GM12878 (cell line): ENCODE results near the gene IRAK2. TPM values are rescaled to one million over a fixed set of nuclear protein-coding genes. Genes with fewer than 3 reads are reported as not detected.

Experiments
- ATAC-seq: fragments of 200-7000 bp; cut with Tn5 transposase; 3 replicates; pipeline ENCODE4 v1.9.1; 2020; ENCODE audit warnings: mild to moderate bottlenecking, moderate library complexity
- BruUV-seq: library from RNA; stranded (reverse); fragments of 400-500 nt; replicated peaks from 2 replicates; lab custom pipeline; 2021; lab: Mats Ljungman, UMichigan
- CTCF ChIA-PET: fragments of 300-600 bp; sonication (Branson Sonifier 250); formaldehyde crosslinking; extraction: SDS; loops from one replicate; lab custom pipeline; 2021; ENCODE audit warnings: inconsistent platforms; lab: Yijun Ruan, JAX
- POLR2A ChIA-PET: fragments of 350-600 bp; formaldehyde crosslinking; extraction: SDS; loops from one replicate; lab custom pipeline; 2021; ENCODE audit warnings: inconsistent platforms; lab: Charles Lee
- RAD21 ChIA-PET: fragments of 300-600 bp; sonication (Branson Sonifier 250); formaldehyde crosslinking; loops from one replicate; lab custom pipeline; 2023; ENCODE audit warnings: antibody characterized with exemption; ENCODE audit not compliant: unreplicated experiment; lab: Charles Lee
- SMC1A ChIA-PET: fragments of 300-600 bp; sonication (Branson Sonifier 250); formaldehyde crosslinking; loops from one replicate; lab custom pipeline; 2023; ENCODE audit not compliant: unreplicated experiment, uncharacterized antibody; lab: Charles Lee
- DNase-seq: peaks from one replicate; pipeline ENCODE4 v3.0.0-alpha.2; 2011; ENCODE audit warnings: low read depth, low spot score
- FAIRE-seq: peaks from 3 replicates; lab custom pipeline; 2011; peaks lifted over from hg19 to GRCh38; lab: Jason Lieb, UNC
- H2AFZ ChIP-seq: 2 replicates; pipeline ENCODE4 v1.6.0; 2011; ENCODE audit warnings: low read depth, low read length, control low read depth; ENCODE audit not compliant: control insufficient read depth
- H3K27ac ChIP-seq: 2 replicates; pipeline ENCODE4 v1.5.1; 2011; ENCODE audit warnings: control low read depth; ENCODE audit not compliant: control insufficient read depth, insufficient read depth
- H3K27me3 ChIP-seq, 2 experiments: replicated peaks in 1 of 2; 2 replicates each; pipeline versions ENCODE4 v1.6.0 to v1.6.1; 2011; ENCODE audit warnings: low read length in 1 of 2; ENCODE audit not compliant: control insufficient read depth in 2 of 2, insufficient read depth in 2 of 2
- H3K36me3 ChIP-seq, 2 experiments: 2 replicates each; pipeline ENCODE4 v1.5.1; 2011; ENCODE audit warnings: low read length in 1 of 2; ENCODE audit not compliant: control insufficient read depth in 2 of 2, insufficient read depth in 2 of 2
- H3K4me1 ChIP-seq: 2 replicates; pipeline ENCODE4 v1.6.1; 2011; ENCODE audit warnings: mild to moderate bottlenecking, low read length, moderate library complexity, mixed read lengths; ENCODE audit not compliant: control insufficient read depth, insufficient read depth
- H3K4me2 ChIP-seq: 2 replicates; pipeline ENCODE4 v1.6.0; 2011; ENCODE audit warnings: control low read depth; ENCODE audit not compliant: control insufficient read depth, insufficient read depth
- H3K4me3 ChIP-seq: fragments of 200-600 bp; sonication (generic); 2 replicates; pipeline ENCODE4 v1.5.1; 2016
- H3K79me2 ChIP-seq: 2 replicates; pipeline ENCODE4 v1.6.0; 2011; ENCODE audit warnings: low read length; ENCODE audit not compliant: control insufficient read depth, insufficient read depth
- H3K9ac ChIP-seq: 2 replicates; pipeline ENCODE4 v1.8.0; 2011; ENCODE audit warnings: low read length, control low read depth, mixed read lengths; ENCODE audit not compliant: control insufficient read depth, insufficient read depth
- H3K9me3 ChIP-seq: replicated peaks from 3 replicates; pipeline ENCODE4 v1.5.1; 2011; ENCODE audit warnings: mild to moderate bottlenecking, low read length; ENCODE audit not compliant: control insufficient read depth, insufficient read depth
- H4K20me1 ChIP-seq: 2 replicates; pipeline ENCODE4 v1.6.0; 2011; ENCODE audit not compliant: control insufficient read depth, insufficient read depth
- CBX5 ChIP-seq: sonication (generic); IDR thresholded peaks from 2 replicates; pipeline ENCODE4 v1.6.1; 2016; ENCODE audit warnings: low read depth, moderate library complexity, mild to moderate bottlenecking, inconsistent platforms
- GATAD2B ChIP-seq: fragments of 450-650 bp; conservative IDR thresholded peaks from 2 replicates; pipeline ENCODE4 v1.6.1; 2017; ENCODE audit warnings: low read depth, mild to moderate bottlenecking, moderate library complexity
- IKZF2 ChIP-seq, 2 experiments: fragments of 450-650 bp; IDR thresholded peaks; 2 replicates each; pipeline ENCODE4 v1.6.1; 2017; ENCODE audit warnings: mild to moderate bottlenecking in 2 of 2, moderate library complexity in 2 of 2
- MAX ChIP-seq: IDR thresholded peaks from 2 replicates; pipeline ENCODE4 v1.6.1; 2012; ENCODE audit warnings: low read depth, low read length, improper control_type of control experiment
- MLLT1 ChIP-seq: fragments of 450-650 bp; IDR thresholded peaks from 2 replicates; pipeline ENCODE4 v1.6.1; 2016; ENCODE audit warnings: mild to moderate bottlenecking
- SUZ12 ChIP-seq: fragments of 200-600 bp; sonication (generic); IDR thresholded peaks from one replicate; pipeline ENCODE4 v1.6.1; 2018; ENCODE audit warnings: antibody characterized with exemption, mild to moderate bottlenecking; ENCODE audit not compliant: unreplicated experiment
- YY1 ChIP-seq: IDR thresholded peaks from 2 replicates; pipeline ENCODE4 v1.6.1; 2011; ENCODE audit warnings: low read depth, mild to moderate bottlenecking, low read length
- WGBS: methylation state at CpG from one replicate; pipeline ENCODE4 v1.1.6; 2016; ENCODE audit warnings: low lambda C conversion rate; ENCODE audit not compliant: insufficient replicate concordance, insufficient coverage; ENCODE audit errors: missing lambda C conversion rate; 5-methylcytosine and 5-hydroxymethylcytosine counted together
- in situ Hi-C: fragments of 300-500 bp; cut with MboI; formaldehyde crosslinking; loops from 9 replicates; pipeline ENCODE4 v1.14.3; 2018; ENCODE audit warnings: mixed read lengths
- intact Hi-C: fragments of 100-400 bp; cut with micrococcal nuclease; formaldehyde crosslinking; loops from one replicate; pipeline ENCODE4 v1.14.2; 2022; ENCODE audit not compliant: unreplicated experiment
- polyA plus RNA-seq, 11 experiments: library from polyadenylated mRNA; depleted of rRNA in 4 of 11; unstranded in 6 of 11; stranded (reverse) in 5 of 11; fragments of >200 nt; fragmentation: Nextera tagmentation in 4 of 11; fragmentation: Illumina TruSeq in 1 of 11; extraction: Ambion mirVana in 4 of 11; extraction: Trizol in 1 of 11; gene quantifications; 1 replicate in 1 of 11; 2 replicates in 10 of 11; pipeline versions ENCODE4 v1.2.1 to v1.2.3, GENCODE V29; 2011 to 2016; ENCODE audit warnings: inconsistent platforms in 2 of 11, missing spikeins in 2 of 11, low read depth in 1 of 11
- total RNA-seq, 4 experiments: library from RNA; depleted of rRNA in 3 of 4; stranded (reverse); fragments of >200 nt in 3 of 4; fragmentation: Illumina TruSeq in 1 of 4; extraction: Trizol in 1 of 4; gene quantifications; 2 replicates each; pipeline versions ENCODE4 v1.2.1 to v1.2.3, GENCODE V29; 2013 to 2021

The IRAK2 gene
- total and polyA plus RNA-seq, 10 of the 15 experiments (the other 5 are each of a cell fraction or from before 2014, with no cell fraction given) = 0.48 to 5.7 (median 4.5) TPM

DNA sequence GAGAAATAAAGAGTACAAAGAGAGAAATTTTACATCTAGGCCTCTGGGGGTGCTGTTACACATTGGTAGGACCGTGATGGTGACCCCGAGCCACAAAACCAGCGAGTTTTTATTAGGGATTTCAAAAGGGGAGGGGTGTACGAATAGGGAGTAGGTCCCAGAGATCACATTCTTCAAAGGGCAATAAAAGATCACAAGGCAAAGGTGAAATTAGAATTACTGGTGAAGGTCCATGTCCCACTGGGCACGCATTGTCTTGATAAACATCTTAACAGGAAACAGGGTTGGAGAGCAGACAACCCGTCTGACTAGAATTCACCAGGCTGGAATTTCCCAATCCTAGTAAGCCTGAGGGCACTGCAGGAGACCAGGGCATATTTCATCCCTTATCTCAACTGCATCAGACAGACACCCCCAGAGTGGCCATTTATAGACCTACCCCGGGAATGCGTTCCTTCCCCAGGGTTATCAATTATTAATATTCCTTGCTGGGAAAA, 4.3 kb downstream of the IRAK2 start:
- H3K4me3 ChIP-seq = no peak overlapping the region
- H3K27me3 ChIP-seq = no peaks in the 10 kb centered on the region
- TF ChIP-seq YY1 (no peak), SUZ12 (no peak), IKZF2 (IDR thresholded peaks at IDR 0.05) (0 out of 4 replicates have a peak, but pooled peaks of 1 of the 2 experiments have one; percentile 19), GATAD2B (no peak), MLLT1 (0 out of 2 replicates have a peak, but pooled peaks have one; percentile 27), CBX5 (peak; percentile 55; the same call in 1 of the 2 replicates), MAX (no peak)
- 86% methylated on average over 8 of the region's 8 CpGs for WGBS
- in situ Hi-C loops = no loop called here
- no peaks in the 10 kb centered on the region; the same call in none of the 2 replicates for H3K79me2 ChIP-seq
- DNase-seq (no peak), ATAC-seq (no peak), FAIRE-seq (no peak)
- no peak overlapping the region for H3K27ac ChIP-seq
- ChIA-PET CTCF (no interaction called here), SMC1A (no interaction called here), POLR2A (no interaction called here), RAD21 (interaction anchor here (4.5 kb wide), 1 partner anchor 23 kb away, joined by 24 read pairs; no protein-coding TSS in a partner anchor)
- H2AFZ ChIP-seq = no peak overlapping the region
- H3K4me1 ChIP-seq = peaks cover 22% of the 10 kb centered on the region
- no TSS peak for BruUV-seq
- no peak overlapping the region for H3K9ac ChIP-seq
- H3K4me2 ChIP-seq = no peak overlapping the region
- H3K9me3 ChIP-seq = peaks cover 4% of the 10 kb centered on the region; the same call in 2 of the 3 replicates
- H4K20me1 ChIP-seq = no peaks in the 10 kb centered on the region
- intact Hi-C loops = no loop called here
- no peaks in the 10 kb centered on the region for H3K36me3 ChIP-seq
